ENCODE data around the gene ZNRF4.

Gene ZNRF4

DNA sequence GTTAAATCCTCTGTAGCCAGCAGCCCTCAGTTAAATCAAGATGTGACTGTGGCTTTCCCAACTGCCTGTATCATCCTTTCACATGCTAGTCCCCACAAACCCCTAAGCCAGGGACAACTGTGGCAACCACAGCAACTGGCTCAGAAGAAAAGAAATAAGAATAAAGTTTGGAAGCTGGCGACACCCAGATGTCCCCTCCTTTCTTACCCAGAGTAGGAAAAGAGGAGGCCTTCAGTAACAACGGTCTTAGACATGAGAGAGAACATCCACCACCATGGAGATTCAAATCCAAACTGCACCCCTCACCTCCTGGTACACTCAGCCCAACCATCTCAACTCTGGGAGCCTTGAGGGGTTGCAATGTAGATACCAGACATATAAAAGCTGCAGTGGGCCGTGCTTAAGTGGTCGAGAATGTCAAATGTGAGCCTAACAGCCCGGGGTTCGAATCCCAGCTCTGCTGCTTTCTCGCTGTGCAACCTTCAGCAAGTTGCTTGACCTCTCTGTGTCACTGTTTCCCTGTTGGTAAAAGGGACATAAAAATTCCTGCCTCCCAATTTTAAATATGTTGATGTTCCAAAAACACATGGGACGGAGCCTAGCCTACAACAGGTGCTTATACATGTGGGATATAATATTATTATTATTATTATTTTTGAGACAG lies 23.8 kb downstream of the ZNRF4 start:
- Histone ChIP-seq H3K27me3 (replicated peaks; ENCODE audit: insufficient read depth, low read length) (peaks cover 89% of the 10 kb centered on the region), H3K27ac (ENCODE audit: low read length) (no peak overlapping the region), H3K9ac (ENCODE audit: low read length) (no peak overlapping the region), H3K9me2 (replicated peaks; ENCODE audit: insufficient read depth, low read length) (no peaks in the 10 kb centered on the region), H3K36me3 (replicated peaks; ENCODE audit: insufficient read depth, low read length) (no peaks in the 10 kb centered on the region), H3K4me1 (ENCODE audit: low read length) (no peaks in the 10 kb centered on the region), H3K4me2 (ENCODE audit: low read depth, low read length) (no peak overlapping the region), H3K4me3 (ENCODE audit: low read length) (no peak overlapping the region), H3K79me2 (ENCODE audit: low read length) (no peaks in the 10 kb centered on the region), H3F3A (ENCODE audit: insufficient read depth, low read length) (no peaks in the 10 kb centered on the region), H4K20me1 (ENCODE audit: insufficient read depth, low read length) (no peaks in the 10 kb centered on the region), H2AFZ (ENCODE audit: low read length) (no peak overlapping the region), H3K9me3 (replicated peaks; ENCODE audit: insufficient read depth, low read length) (no peaks in the 10 kb centered on the region)
- DNase-seq = no peak
- no peak for TF ChIP-seq EZH2 (optimal IDR thresholded peaks at IDR 0.05; ENCODE audit: low read depth, low read length)
- no peak for TF ChIP-seq EZH2phosphoT487 (IDR thresholded peaks at IDR 0.05; ENCODE audit: low read length)
- TF ChIP-seq, protein P1, sequence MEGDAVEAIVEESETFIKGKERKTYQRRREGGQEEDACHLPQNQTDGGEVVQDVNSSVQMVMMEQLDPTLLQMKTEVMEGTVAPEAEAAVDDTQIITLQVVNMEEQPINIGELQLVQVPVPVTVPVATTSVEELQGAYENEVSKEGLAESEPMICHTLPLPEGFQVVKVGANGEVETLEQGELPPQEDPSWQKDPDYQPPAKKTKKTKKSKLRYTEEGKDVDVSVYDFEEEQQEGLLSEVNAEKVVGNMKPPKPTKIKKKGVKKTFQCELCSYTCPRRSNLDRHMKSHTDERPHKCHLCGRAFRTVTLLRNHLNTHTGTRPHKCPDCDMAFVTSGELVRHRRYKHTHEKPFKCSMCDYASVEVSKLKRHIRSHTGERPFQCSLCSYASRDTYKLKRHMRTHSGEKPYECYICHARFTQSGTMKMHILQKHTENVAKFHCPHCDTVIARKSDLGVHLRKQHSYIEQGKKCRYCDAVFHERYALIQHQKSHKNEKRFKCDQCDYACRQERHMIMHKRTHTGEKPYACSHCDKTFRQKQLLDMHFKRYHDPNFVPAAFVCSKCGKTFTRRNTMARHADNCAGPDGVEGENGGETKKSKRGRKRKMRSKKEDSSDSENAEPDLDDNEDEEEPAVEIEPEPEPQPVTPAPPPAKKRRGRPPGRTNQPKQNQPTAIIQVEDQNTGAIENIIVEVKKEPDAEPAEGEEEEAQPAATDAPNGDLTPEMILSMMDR (IDR thresholded peaks at IDR 0.05; ENCODE audit: low read length) = no peak

GRCh38 chr19:5479958-5480357 lies 24.7 kb downstream of the ZNRF4 start:
- H3K27ac ChIP-seq (ENCODE audit: low read length) = no peak overlapping the region
- no peak for DNase-seq
- H2AFZ ChIP-seq (ENCODE audit: low read length) = no peak overlapping the region
- no peaks in the 10 kb centered on the region for H3K36me3 ChIP-seq (replicated peaks; ENCODE audit: insufficient read depth, low read length)
- H3F3A ChIP-seq (ENCODE audit: insufficient read depth, low read length) = no peaks in the 10 kb centered on the region
- no peaks in the 10 kb centered on the region for H3K9me3 ChIP-seq (replicated peaks; ENCODE audit: insufficient read depth, low read length)
- TF ChIP-seq EZH2 (optimal IDR thresholded peaks at IDR 0.05; ENCODE audit: low read depth, low read length) (no peak), EZH2phosphoT487 (IDR thresholded peaks at IDR 0.05; ENCODE audit: low read length) (no peak)
- TF ChIP-seq, protein P1 (IDR thresholded peaks at IDR 0.05; ENCODE audit: low read length) = no peak
- H3K4me1 ChIP-seq (ENCODE audit: low read length) = no peaks in the 10 kb centered on the region
- no peaks in the 10 kb centered on the region for H3K79me2 ChIP-seq (ENCODE audit: low read length)
- H3K27me3 ChIP-seq (replicated peaks; ENCODE audit: insufficient read depth, low read length) = peaks cover 90% of the 10 kb centered on the region
- H3K9me2 ChIP-seq (replicated peaks; ENCODE audit: insufficient read depth, low read length) = no peaks in the 10 kb centered on the region
- H3K4me2 ChIP-seq (ENCODE audit: low read depth, low read length) = no peak overlapping the region
- no peak overlapping the region for H3K4me3 ChIP-seq (ENCODE audit: low read length)
- no peak overlapping the region for H3K9ac ChIP-seq (ENCODE audit: low read length)
- no peaks in the 10 kb centered on the region for H4K20me1 ChIP-seq (ENCODE audit: insufficient read depth, low read length)

GRCh38 chr19:5480427-5480836 lies 25.2 kb downstream of the ZNRF4 start:
- H3K4me3 ChIP-seq (ENCODE audit: low read length) = no peak overlapping the region
- H3K36me3 ChIP-seq (replicated peaks; ENCODE audit: insufficient read depth, low read length) = no peaks in the 10 kb centered on the region
- H3K27ac ChIP-seq (ENCODE audit: low read length) = no peak overlapping the region
- DNase-seq = no peak
- H3F3A ChIP-seq (ENCODE audit: insufficient read depth, low read length) = no peaks in the 10 kb centered on the region
- H3K27me3 ChIP-seq (replicated peaks; ENCODE audit: insufficient read depth, low read length) = peaks cover 91% of the 10 kb centered on the region
- H3K4me2 ChIP-seq (ENCODE audit: low read depth, low read length) = no peak overlapping the region
- H3K79me2 ChIP-seq (ENCODE audit: low read length) = no peaks in the 10 kb centered on the region
- H3K9me3 ChIP-seq (replicated peaks; ENCODE audit: insufficient read depth, low read length) = no peaks in the 10 kb centered on the region
- no peak overlapping the region for H2AFZ ChIP-seq (ENCODE audit: low read length)
- H3K9me2 ChIP-seq (replicated peaks; ENCODE audit: insufficient read depth, low read length) = no peaks in the 10 kb centered on the region
- TF ChIP-seq, protein P1 (IDR thresholded peaks at IDR 0.05; ENCODE audit: low read length) = peak; percentile 68
- TF ChIP-seq EZH2 (optimal IDR thresholded peaks at IDR 0.05; ENCODE audit: low read depth, low read length) = no peak
- H3K4me1 ChIP-seq (ENCODE audit: low read length) = no peaks in the 10 kb centered on the region
- no peaks in the 10 kb centered on the region for H4K20me1 ChIP-seq (ENCODE audit: insufficient read depth, low read length)
- no peak overlapping the region for H3K9ac ChIP-seq (ENCODE audit: low read length)

All from MM.1S (cell line).